Measurements from ENCODE around the gene NUPR1.

DNA sequence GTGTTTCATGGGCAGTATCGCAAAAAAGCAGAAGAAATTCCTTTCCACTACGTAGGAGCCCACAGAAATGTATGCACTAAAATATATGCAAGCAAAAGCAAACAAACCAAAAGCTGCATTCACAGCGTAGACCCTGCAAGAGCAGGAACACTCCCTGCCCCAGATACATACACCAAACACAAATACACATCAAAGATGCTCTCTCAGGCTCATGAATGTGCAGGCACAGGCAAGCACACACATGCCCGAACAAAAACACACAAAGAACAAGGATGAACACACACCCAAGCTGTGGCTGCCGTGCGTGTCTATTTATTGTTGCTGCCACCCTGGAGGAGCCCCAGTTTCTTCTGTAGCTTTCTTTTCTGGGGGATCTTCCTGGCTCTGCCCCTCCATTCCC, 1.7 kb downstream of the NUPR1 start:
- TF ChIP-seq, protein P1, sequence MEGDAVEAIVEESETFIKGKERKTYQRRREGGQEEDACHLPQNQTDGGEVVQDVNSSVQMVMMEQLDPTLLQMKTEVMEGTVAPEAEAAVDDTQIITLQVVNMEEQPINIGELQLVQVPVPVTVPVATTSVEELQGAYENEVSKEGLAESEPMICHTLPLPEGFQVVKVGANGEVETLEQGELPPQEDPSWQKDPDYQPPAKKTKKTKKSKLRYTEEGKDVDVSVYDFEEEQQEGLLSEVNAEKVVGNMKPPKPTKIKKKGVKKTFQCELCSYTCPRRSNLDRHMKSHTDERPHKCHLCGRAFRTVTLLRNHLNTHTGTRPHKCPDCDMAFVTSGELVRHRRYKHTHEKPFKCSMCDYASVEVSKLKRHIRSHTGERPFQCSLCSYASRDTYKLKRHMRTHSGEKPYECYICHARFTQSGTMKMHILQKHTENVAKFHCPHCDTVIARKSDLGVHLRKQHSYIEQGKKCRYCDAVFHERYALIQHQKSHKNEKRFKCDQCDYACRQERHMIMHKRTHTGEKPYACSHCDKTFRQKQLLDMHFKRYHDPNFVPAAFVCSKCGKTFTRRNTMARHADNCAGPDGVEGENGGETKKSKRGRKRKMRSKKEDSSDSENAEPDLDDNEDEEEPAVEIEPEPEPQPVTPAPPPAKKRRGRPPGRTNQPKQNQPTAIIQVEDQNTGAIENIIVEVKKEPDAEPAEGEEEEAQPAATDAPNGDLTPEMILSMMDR (IDR thresholded peaks at IDR 0.05), result no peak
- no peak for TF ChIP-seq EZH2 (IDR thresholded peaks at IDR 0.05)
- no peak for TF ChIP-seq EZH2phosphoT487 (IDR thresholded peaks at IDR 0.05)
